Breast epithelium (tissue), 4 donors: ENCODE measurements around the gene MCM5. TPM values are rescaled to one million over a fixed set of nuclear protein-coding genes. Genes with fewer than 3 reads are reported as not detected.

ENCODE experiments used
- DNase-seq, 2 donors: peaks; one replicate each; pipeline ENCODE4 v3.0.0-alpha.2; 2019; ENCODE audit warnings: low spot score in 2 of 2
- H3K27ac ChIP-seq, 2 donors: fragments of 200-600 bp; sonication (generic) in 1 of 2; one replicate each; pipeline ENCODE4 v1.5.1; 2016 to 2019; ENCODE audit warnings: mild to moderate bottlenecking in 1 of 2
- H3K27me3 ChIP-seq, 2 donors: fragments of 200-600 bp; sonication (generic) in 1 of 2; one replicate each; pipeline versions ENCODE4 v1.5.1 to v1.6.0; 2017 to 2019; ENCODE audit warnings: control low read depth in 1 of 2, mild to moderate bottlenecking in 1 of 2
- H3K36me3 ChIP-seq: fragments of 200-600 bp; one replicate; pipeline ENCODE4 v1.5.1; 2019
- H3K4me1 ChIP-seq, 2 donors: fragments of 200-600 bp; sonication (generic); one replicate each; pipeline ENCODE4 v1.5.1; 2016 to 2019; ENCODE audit warnings: control low read depth in 1 of 2
- H3K4me3 ChIP-seq, 3 donors: fragments of 200-600 bp; sonication (generic); 1 replicate in 2 of 3; 2 replicates in 1 of 3; pipeline ENCODE4 v1.5.1; 2016 to 2019; ENCODE audit warnings: mild to moderate bottlenecking in 3 of 3, moderate library complexity in 2 of 3
- H3K9me3 ChIP-seq, 2 donors: fragments of 200-600 bp; sonication (generic) in 1 of 2; one replicate each; pipeline ENCODE4 v1.5.1; 2016 to 2019; ENCODE audit warnings: control low read depth in 1 of 2
- CTCF ChIP-seq, 3 donors: fragments of 450-650 bp; IDR thresholded peaks; one replicate each; pipeline ENCODE4 v1.5.1; 2016 to 2017; ENCODE audit warnings: antibody characterized with exemption in 3 of 3, mild to moderate bottlenecking in 3 of 3, moderate library complexity in 3 of 3
- POLR2A ChIP-seq: fragments of 450-650 bp; IDR thresholded peaks from one replicate; pipeline ENCODE4 v1.6.1; 2016; ENCODE audit warnings: antibody characterized with exemption, mild to moderate bottlenecking, moderate library complexity
- POLR2AphosphoS5 ChIP-seq, 3 donors: sonication (generic); formaldehyde crosslinking; IDR thresholded peaks; one replicate each; pipeline ENCODE4 v1.6.1; 2017; ENCODE audit warnings: antibody characterized with exemption in 3 of 3
- intact Hi-C: fragments of 100-400 bp; cut with DNase I; formaldehyde crosslinking; loops from one replicate; pipeline ENCODE4 v1.15.1; 2023; ENCODE audit warnings: low total_unique reads
- total RNA-seq, 3 donors: library from RNA; depleted of rRNA; stranded (reverse); fragments of >200 nt; gene quantifications; one replicate each; pipeline ENCODE4 v1.1.0, GENCODE V29; 2016

The MCM5 gene
- total RNA-seq, 3 donors from 2014 or later = 16.4 to 23.3 (median 16.8) TPM

- H3K4me3 ChIP-seq = no peak overlapping the region
- no peaks in the 10 kb centered on the region for H3K4me1 ChIP-seq
- H3K27me3 ChIP-seq = no peaks in the 10 kb centered on the region
- H3K27ac ChIP-seq = no peak overlapping the region
- peaks cover 6% of the 10 kb centered on the region for H3K36me3 ChIP-seq
- intact Hi-C loops = loop anchor here (10.0 kb wide), 1 partner anchor 159 kb away; no protein-coding TSS in a partner anchor
- H3K9me3 ChIP-seq = no peaks in the 10 kb centered on the region
- DNase-seq = no peak
- no peak for TF ChIP-seq CTCF (IDR thresholded peaks at IDR 0.05)
These were observed 26.2 kb downstream of the MCM5 start for GRCh38 chr22:35425971-35426800.

GRCh38 chr22:35426801-35427140, 26.8 kb downstream of the MCM5 start:
- no peak overlapping the region for H3K4me3 ChIP-seq
- no peaks in the 10 kb centered on the region for H3K4me1 ChIP-seq
- no peaks in the 10 kb centered on the region for H3K9me3 ChIP-seq
- TF ChIP-seq POLR2AphosphoS5 (IDR thresholded peaks at IDR 0.05) = no peak
- no peak for TF ChIP-seq CTCF (IDR thresholded peaks at IDR 0.05)
- no peak for TF ChIP-seq POLR2A
- no peak overlapping the region for H3K27ac ChIP-seq
- H3K27me3 ChIP-seq = no peaks in the 10 kb centered on the region
- H3K36me3 ChIP-seq = peaks cover under 1% of the 10 kb centered on the region
- intact Hi-C loops = loop anchor here (10.0 kb wide), 1 partner anchor 158 kb away; no protein-coding TSS in a partner anchor
- no peak for DNase-seq

- H3K4me3 ChIP-seq = no peak overlapping the region
- peaks cover 9 to 12% of the 10 kb centered on the region in 2 donors for H3K9me3 ChIP-seq
- intact Hi-C loops = no loop called here
- TF ChIP-seq POLR2A = no peak
- peak; percentile 91 to 99 (median 99) for TF ChIP-seq CTCF (IDR thresholded peaks at IDR 0.05)
- TF ChIP-seq POLR2AphosphoS5 (IDR thresholded peaks at IDR 0.05) = peak in 1 of 3 donors; percentile 62
- no peaks in the 10 kb centered on the region for H3K4me1 ChIP-seq
- no peaks in the 10 kb centered on the region for H3K27me3 ChIP-seq
- DNase-seq = peak; percentile 75 to 91
- H3K36me3 ChIP-seq = no peaks in the 10 kb centered on the region
- H3K27ac ChIP-seq = no peak overlapping the region
These were observed 31.0 kb downstream of the MCM5 start for GRCh38 chr22:35430897-35431322.

- no peak for TF ChIP-seq POLR2A
- TF ChIP-seq POLR2AphosphoS5 (IDR thresholded peaks at IDR 0.05) = no peak
- TF ChIP-seq CTCF (IDR thresholded peaks at IDR 0.05) = no peak
- Histone ChIP-seq H3K9me3 (peaks cover 9 to 12% of the 10 kb centered on the region in 2 donors), H3K36me3 (no peaks in the 10 kb centered on the region), H3K27me3 (no peaks in the 10 kb centered on the region), H3K4me1 (no peaks in the 10 kb centered on the region), H3K4me3 (no peak overlapping the region), H3K27ac (no peak overlapping the region)
- intact Hi-C loops = no loop called here
- no peak for DNase-seq
These were observed 31.7 kb downstream of the MCM5 start for GRCh38 chr22:35431483-35432227.
